K562 (cell line): ENCODE results near the gene REP15.

Experiments used
- HMGXB4 ChIP-seq: sonication (generic); formaldehyde crosslinking; IDR thresholded peaks from 2 replicates; pipeline ENCODE4 v1.8.1; 2023; ENCODE audit warnings: mild to moderate bottlenecking, missing genetic modification reagents
- MAFG ChIP-seq: fragments of 450-650 bp; conservative IDR thresholded peaks from 2 replicates; pipeline ENCODE4 v1.6.1; 2016; ENCODE audit warnings: missing genetic modification characterization, missing compliant biosample characterization
- NKRF ChIP-seq: fragments of 450-650 bp; IDR thresholded peaks from 2 replicates; pipeline ENCODE4 v1.6.1; 2016; ENCODE audit warnings: borderline replicate concordance
- POLR2AphosphoS5 ChIP-seq: IDR thresholded peaks from 2 replicates; pipeline ENCODE4 v1.6.1; 2011; ENCODE audit warnings: mild to moderate bottlenecking, low read depth, low read length, moderate library complexity; ENCODE audit not compliant: control insufficient read depth, insufficient read depth

GRCh38 chr12:27653661-27654060 is 42.6 kb upstream of the REP15 start:
- no peak for TF ChIP-seq HMGXB4 (CRISPR knock-in tag)
- no peak for TF ChIP-seq NKRF
- no peak for TF ChIP-seq POLR2AphosphoS5
- no peak for TF ChIP-seq MAFG (tag)
